Right lung (tissue), 5 donors: ENCODE data around the gene DENND1A. TPM values are rescaled to one million over a fixed set of nuclear protein-coding genes. Genes with fewer than 3 reads are reported as not detected.

Experiments
- DNase-seq, 2 donors: peaks; one replicate each; pipeline ENCODE4 v3.0.0-alpha.2; 2013
- polyA plus RNA-seq, 5 donors: library from polyadenylated mRNA; unstranded; fragments of 120-200 nt; gene quantifications; one replicate each; pipeline versions ENCODE4 v1.2.1 to v1.2.3, GENCODE V29; 2013; ENCODE audit warnings: inconsistent platforms in 1 of 5, low replicate concordance in 1 of 5; ENCODE audit not compliant: insufficient read length in 5 of 5, insufficient read depth in 1 of 5

The DENND1A gene
- polyA plus RNA-seq, 5 donors: 7.2 to 9.6 (median 8.9) TPM

DNA sequence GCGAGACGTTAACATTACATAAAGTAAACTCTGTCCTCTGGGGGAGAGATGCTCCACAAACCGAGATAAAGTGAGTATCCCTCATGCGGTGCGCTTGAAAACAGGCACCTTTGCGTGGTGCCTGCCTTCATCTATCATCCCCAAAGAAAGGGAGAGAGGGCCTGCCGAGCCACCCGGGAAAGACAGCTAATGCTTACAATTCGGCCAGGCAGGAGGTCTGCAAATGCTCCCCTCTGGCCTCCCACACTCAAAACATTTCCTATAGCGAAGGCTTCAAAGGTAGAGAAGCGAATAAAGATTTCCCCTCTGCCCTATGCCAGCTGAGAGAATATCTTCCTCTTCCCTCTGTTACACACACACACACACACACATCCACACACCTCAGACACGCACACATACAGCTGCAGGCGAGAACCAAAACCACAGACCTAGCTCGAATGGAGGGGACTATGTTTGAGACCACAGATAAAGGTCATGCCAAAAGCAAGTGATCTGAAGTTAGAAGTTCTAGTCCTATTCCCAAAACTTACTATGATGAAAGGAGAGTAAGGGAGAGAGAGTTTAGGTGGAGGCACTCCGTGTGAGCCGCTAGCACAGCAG, 441.1 kb downstream of the DENND1A start:
- no peak for DNase-seq

GRCh38 chr9:123487944-123488548, 441.9 kb downstream of the DENND1A start:
- no peak for DNase-seq

GRCh38 chr9:123486431-123486830, 443.5 kb downstream of the DENND1A start:
- DNase-seq: no peak

DNA sequence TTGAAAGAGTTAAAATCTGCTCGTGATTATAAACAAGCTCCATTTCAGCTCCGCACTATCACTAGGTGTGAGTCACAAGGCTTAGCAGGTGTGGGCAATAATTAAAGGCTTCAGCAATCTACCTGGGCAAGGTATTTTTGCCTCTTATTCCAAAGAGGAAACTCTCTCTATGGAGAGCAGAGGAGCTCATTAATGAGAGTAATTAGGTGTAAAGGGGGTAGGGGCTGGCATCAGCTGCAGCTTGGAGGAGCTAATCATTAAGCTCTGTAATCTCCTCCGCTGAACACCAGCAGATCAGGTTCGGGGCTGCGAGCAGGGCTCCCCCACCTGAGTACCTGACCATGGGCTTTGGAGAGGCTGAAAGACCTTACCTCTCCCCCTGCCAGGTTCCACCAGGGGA, 444.7 kb downstream of the DENND1A start:
- no peak for DNase-seq

GRCh38 chr9:123484130-123484529, 445.8 kb downstream of the DENND1A start:
- DNase-seq: no peak

DNA sequence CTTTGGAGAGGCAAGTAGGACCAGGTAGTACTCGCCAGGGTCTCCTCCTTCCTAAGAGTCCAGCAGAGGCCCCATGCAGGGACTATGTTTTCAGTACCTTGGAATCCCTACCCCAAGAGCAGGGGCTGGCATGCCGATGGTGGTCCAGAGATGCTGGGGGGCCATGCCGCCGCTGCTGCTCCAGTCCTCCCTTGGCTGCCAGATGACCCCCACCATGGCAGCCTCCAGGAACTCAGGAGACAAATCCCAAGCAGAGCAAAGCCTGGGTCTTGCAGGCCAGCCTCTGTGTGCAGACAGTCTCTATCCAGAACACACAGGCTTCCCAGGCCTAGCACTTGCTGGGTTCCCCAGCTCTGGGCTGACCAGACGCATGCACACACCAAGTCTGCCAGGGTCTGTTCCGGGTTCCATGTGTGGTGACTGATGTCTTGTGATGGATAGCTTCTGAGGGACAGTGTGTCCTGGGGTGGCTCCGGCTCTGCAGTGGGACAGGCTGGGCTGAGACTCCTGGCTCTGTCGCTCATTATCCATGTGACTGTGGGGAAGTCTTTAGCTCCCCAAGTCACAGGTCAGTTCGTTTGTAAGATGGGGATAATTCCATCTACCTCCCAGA, 446.6 kb downstream of the DENND1A start:
- DNase-seq: no peak

DNA sequence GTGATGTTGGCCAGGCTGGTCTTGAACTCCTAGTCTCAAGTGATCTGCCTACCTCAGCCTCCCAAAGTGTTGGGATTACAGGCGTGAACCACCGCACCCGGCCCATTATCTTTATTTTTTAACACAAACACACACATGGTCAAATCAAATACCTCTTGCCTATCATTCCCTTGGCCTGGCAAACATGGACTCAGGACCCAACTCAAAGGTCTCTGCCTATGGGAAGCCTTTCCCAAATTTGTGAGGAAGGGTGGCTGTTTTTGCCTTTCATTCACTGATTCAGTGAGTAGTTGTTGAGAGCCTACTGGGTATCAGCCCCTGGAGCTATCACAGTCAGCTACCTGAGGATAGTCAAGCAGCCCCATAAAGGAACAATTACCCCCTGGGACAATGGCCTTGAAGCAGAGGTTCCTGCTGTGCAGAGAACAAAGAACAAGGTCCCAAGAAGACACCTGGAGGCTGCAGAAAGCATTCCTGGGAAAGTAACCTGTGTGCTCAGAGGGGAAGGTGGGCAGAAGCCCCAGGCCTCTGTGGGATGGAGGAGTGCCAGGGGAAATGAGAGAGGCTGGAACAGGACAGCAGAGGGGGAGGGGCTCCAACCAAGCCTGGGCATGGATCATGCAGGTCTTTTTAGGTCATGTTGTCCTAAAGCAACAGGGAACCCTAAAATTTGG, 447.5 kb downstream of the DENND1A start:
- DNase-seq: no peak

DNA sequence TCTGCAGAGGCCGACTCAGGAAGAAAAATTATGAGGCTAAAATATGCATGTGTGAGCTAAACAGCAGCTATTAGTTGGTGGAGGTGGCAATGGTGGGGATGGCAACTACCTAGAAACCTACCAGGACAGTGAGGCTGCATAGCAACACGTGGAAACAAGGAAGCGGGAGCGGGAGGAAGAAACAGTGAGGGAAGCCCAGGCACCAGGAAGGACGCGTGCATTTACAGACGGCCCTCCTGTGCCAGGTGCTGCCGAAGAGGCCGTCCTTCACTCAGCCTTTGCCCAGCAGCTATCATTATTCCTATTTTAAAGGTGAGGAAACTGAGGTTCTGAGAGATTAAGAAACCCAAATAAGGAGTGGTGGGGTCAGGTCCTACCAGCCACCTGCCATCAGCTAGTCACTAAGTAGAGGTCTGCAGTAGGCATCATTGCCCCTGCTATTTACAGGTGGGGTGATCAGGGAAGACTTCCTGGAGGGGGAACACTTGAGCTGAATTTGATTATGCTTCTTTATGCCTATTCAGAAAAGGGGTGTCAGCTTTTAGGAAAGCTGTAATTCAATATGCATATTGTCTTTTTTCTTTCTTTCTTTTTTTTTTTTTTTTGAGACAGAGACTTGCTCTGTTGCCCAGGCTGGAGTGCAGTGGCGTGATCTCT, 448.6 kb downstream of the DENND1A start:
- no peak for DNase-seq

- DNase-seq: no peak
These were observed 449.1 kb downstream of the DENND1A start for GRCh38 chr9:123480791-123481190.

DNA sequence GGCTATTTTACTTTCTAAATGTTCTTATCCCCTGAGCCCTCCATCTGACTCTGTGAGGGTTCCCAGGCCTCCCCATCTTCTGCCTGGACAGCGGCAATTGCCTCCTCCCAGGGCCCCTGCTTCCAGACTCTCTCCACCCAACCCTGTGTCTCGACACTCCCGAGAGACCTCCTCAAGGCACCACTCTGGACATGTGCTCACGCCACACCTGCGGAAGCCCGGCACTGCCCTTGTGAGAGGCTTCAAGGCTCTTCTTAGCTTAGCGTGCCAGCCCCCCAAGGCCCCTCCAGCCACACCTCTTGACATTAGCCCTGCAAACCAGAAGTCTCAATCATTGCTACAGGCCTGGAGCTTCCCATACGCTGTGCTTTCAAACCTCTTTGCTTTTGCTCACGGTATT, 449.8 kb downstream of the DENND1A start:
- DNase-seq: no peak

- DNase-seq: no peak
These were observed 450.8 kb downstream of the DENND1A start for GRCh38 chr9:123478967-123479602.

GRCh38 chr9:123478160-123478559, 451.8 kb downstream of the DENND1A start:
- DNase-seq: no peak

DNA sequence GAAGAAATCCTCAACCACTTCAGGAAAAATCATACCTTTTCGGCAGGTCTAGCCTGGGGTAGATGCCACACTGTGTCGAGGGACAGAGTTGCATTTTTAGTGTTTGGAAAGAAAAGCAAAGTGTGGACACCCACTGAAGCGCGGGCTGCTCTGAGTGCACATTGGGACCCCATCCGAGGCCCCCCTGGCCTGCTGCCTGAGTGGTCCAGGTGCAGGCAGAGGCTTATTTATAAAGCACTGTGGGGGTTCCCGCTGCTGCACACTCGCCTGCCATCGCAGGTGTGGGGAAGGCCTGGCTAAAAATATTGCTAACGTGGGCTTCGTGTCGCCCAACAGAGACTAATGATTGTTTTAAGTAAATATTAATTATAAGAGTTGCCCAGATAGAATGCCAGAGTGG, 454.5 kb downstream of the DENND1A start:
- no peak for DNase-seq

DNA sequence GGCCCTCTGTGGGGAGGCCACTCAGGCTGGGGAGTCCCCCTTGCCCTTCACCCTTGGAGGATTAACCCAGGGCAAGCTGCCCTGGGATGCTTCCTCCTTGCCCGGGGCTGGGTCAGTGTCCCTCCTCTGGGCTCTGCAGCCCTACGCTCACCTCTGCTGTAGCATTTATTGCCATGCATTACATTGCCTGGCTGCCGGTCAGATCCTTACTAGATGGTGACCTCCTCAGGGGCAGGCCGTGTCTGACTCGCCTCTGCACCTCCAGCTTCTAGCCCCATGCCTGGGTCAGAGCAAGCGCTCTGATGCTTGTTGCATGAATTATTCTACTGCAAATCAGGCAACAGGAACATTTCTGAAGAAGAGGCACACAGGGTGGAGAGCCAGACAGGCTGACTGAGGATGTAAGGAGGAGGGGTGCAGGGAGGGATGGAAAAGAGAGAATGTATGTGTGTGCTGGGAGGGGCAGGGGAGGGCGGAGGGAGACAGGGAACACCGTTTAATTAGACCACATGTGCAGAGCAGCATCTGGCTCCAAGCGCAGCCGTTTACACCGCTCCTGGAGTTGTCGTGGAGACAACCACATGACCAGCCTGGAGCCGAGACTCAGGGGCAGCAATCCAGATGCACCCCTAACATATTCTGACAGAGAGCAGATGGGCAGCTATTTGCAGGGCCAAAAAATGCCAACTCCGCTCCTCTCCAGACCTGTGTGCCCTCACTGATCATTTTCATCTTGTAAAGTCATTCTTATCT, 456.9 kb downstream of the DENND1A start:
- DNase-seq: no peak

GRCh38 chr9:123471843-123472570, 457.9 kb downstream of the DENND1A start:
- no peak for DNase-seq

DNA sequence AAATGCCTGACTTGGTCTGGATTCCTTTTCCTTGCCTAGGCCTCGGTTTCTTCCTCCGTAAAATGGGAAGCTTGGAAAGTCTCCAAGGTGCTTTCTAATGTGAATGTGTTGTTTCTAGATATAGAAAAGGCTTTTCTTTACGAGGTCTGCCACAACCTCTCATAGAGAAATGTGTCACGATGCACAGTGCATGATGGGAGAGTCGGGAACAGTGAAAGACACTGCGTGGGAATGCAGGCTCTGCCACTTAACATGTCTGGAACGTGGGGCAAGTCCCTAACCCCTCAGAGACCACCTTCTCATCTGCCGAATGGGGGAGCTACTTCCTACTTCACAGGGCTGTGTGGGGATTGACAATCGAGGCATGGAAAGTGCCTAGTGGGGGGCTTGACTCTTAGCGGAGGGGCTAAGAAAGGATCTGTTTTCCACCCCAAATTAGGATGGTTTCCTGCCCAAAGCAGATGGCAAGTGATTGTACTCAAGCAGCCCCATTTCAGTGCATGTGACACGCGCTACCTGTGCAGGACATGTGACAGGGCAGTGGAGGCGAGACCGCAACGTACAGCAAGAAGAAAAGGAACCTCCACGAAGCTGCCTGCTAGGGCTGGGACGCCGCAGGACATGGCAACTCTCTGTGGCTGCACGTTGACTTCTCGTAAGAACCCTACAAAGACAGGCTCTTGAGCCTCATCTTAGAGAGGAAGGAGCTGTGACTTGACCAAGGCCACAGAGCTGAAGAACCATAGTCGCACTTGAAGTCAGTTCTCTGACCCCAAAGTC, 458.7 kb downstream of the DENND1A start:
- DNase-seq: no peak

- DNase-seq: no peak
These were observed 459.7 kb downstream of the DENND1A start for GRCh38 chr9:123470121-123470782.

- no peak for DNase-seq
These were observed 460.6 kb downstream of the DENND1A start for GRCh38 chr9:123469282-123469681.

- no peak for DNase-seq
These were observed 461.4 kb downstream of the DENND1A start for GRCh38 chr9:123468541-123468940.
